ENCODE measurements around the gene USP43. TPM values are rescaled to one million over a fixed set of nuclear protein-coding genes. Genes with fewer than 3 reads are reported as not detected.
"Not testable (repeated sequence)": the region's sequence is repeated elsewhere in the genome, so short reads cannot be mapped to it uniquely, and the experiment has no call there.

Gene USP43
- total RNA-seq, 5 donors from 2014 or later (not counting 1 experiment from before 2014, with no cell fraction given), result 0.16 to 0.35 (median 0.23) TPM

- no peaks in the 10 kb centered on the region for H3K9me3 Mint-ChIP-seq
- no peaks in the 10 kb centered on the region for H3K4me1 Mint-ChIP-seq
- ATAC-seq (replicated peaks in 1 of 4) (no peak), DNase-seq (no peak)
- Histone ChIP-seq H3K9me3 (no peaks in the 10 kb centered on the region), H3K27me3 (replicated peaks in 1 of 2; ENCODE audit: control insufficient read depth in 2 of 2, extremely low read depth in 1 of 2, insufficient read depth in 2 of 2, low read length in 1 of 2) (peaks cover 4 to 18% of the 10 kb centered on the region in 2 experiments), H3K4me1 (ENCODE audit: control insufficient read depth in 1 of 2, extremely low read depth in 1 of 2, insufficient read depth in 2 of 2, low read length in 2 of 2) (no peaks in the 10 kb centered on the region), H3K36me3 (ENCODE audit: control insufficient read depth in 2 of 2, extremely low read depth in 1 of 2, insufficient read depth in 1 of 2, low read length in 1 of 2) (no peaks in the 10 kb centered on the region), H3K27ac (ENCODE audit: low read length) (no peak overlapping the region), H3K4me3 (ENCODE audit: control insufficient read depth in 1 of 2, extremely low read depth in 1 of 2, low read length in 1 of 2) (no peak overlapping the region)
- ChIA-PET CTCF (no interaction called here), POLR2A (no interaction called here)
- 93% methylated on average over 3 of the region's 12 CpGs for WGBS (ENCODE audit: insufficient coverage)
- peaks cover 12 to 27% of the 10 kb centered on the region in 2 donors for H3K27me3 Mint-ChIP-seq
- H3K36me3 Mint-ChIP-seq, result no peaks in the 10 kb centered on the region
- H3K4me3 Mint-ChIP-seq, result no peak overlapping the region
- H3K27ac Mint-ChIP-seq, result no peak overlapping the region
Observed at GRCh38 chr17:9636501-9636900, 8.8 kb upstream of the USP43 start.

- H3K9me3 ChIP-seq; H3K4me3 ChIP-seq (ENCODE audit: control insufficient read depth in 1 of 2, extremely low read depth in 1 of 2, low read length in 1 of 2); DNase-seq; H3K9me3 Mint-ChIP-seq; H3K4me1 ChIP-seq (ENCODE audit: control insufficient read depth in 1 of 2, extremely low read depth in 1 of 2, insufficient read depth in 2 of 2, low read length in 2 of 2); ATAC-seq (replicated peaks in 1 of 4); H3K27ac Mint-ChIP-seq; H3K36me3 ChIP-seq (ENCODE audit: control insufficient read depth in 2 of 2, extremely low read depth in 1 of 2, insufficient read depth in 1 of 2, low read length in 1 of 2); H3K27ac ChIP-seq (ENCODE audit: low read length); H3K4me3 Mint-ChIP-seq; H3K36me3 Mint-ChIP-seq; H3K4me1 Mint-ChIP-seq; POLR2A ChIA-PET; CTCF ChIA-PET: not testable (repeated sequence)
- WGBS (ENCODE audit: insufficient coverage), result 100% methylated on average over 1 of the region's 5 CpGs
- peaks cover 31 to 32% of the 10 kb centered on the region in 2 donors for H3K27me3 Mint-ChIP-seq
- H3K27me3 ChIP-seq (replicated peaks in 1 of 2; ENCODE audit: control insufficient read depth in 2 of 2, extremely low read depth in 1 of 2, insufficient read depth in 2 of 2, low read length in 1 of 2), result peaks cover under 1 to 19% of the 10 kb centered on the region in 2 experiments
Observed at GRCh38 chr17:9640388-9640787, 4.9 kb upstream of the USP43 start.

DNA sequence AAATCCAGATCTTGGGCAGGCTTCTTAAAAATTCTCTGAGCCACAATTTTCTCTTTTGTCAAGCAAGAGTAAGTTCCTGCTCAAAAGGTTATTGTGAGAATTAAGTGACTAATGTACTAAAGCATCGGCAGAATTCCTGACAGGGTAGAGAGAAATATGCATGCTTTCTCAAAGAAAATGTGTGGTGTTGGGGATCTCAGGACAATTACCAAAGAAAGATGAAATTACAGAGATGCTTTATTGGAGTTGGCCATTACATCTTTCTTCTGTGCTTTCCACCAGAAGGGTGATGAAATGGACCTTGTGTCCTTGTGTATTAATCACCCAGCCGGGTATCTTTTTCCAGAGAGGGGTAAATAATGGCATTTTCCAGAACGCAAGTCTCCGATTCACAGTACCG, 1.7 kb upstream of the USP43 start:
- H3K36me3 ChIP-seq (ENCODE audit: control insufficient read depth in 2 of 2, extremely low read depth in 1 of 2, insufficient read depth in 1 of 2, low read length in 1 of 2), result no peaks in the 10 kb centered on the region
- peak overlapping the region in 2 of 3 donors; percentile 39 to 70 for H3K4me3 Mint-ChIP-seq

GRCh38 chr17:9645851-9646545, 681 bp downstream of the USP43 start:
- Mint-ChIP-seq H3K27me3 (peaks cover 48 to 56% of the 10 kb centered on the region in 2 donors), H3K4me1 (peaks cover 8 to 15% (median 14%) of the 10 kb centered on the region in 3 donors)

More for the DNA sequence above, 1.7 kb upstream of the USP43 start:
- Histone ChIP-seq H3K4me3 (ENCODE audit: control insufficient read depth in 1 of 2, extremely low read depth in 1 of 2, low read length in 1 of 2) (no peak overlapping the region), H3K4me1 (ENCODE audit: control insufficient read depth in 1 of 2, extremely low read depth in 1 of 2, insufficient read depth in 2 of 2, low read length in 2 of 2) (peaks cover 5 to 16% of the 10 kb centered on the region in 2 experiments), H3K27me3 (replicated peaks in 1 of 2; ENCODE audit: control insufficient read depth in 2 of 2, extremely low read depth in 1 of 2, insufficient read depth in 2 of 2, low read length in 1 of 2) (peaks cover 0 to 36% of the 10 kb centered on the region in 2 experiments), H3K27ac (ENCODE audit: low read length) (no peak overlapping the region), H3K9me3 (no peaks in the 10 kb centered on the region)
- peaks cover 47 to 50% of the 10 kb centered on the region in 2 donors for H3K27me3 Mint-ChIP-seq
- no peak for ATAC-seq (replicated peaks in 1 of 4)
- no peaks in the 10 kb centered on the region for H3K9me3 Mint-ChIP-seq
- ChIA-PET POLR2A (no interaction called here), CTCF (no interaction called here)
- peaks cover 8 to 15% (median 14%) of the 10 kb centered on the region in 3 donors for H3K4me1 Mint-ChIP-seq
- H3K36me3 Mint-ChIP-seq, result no peaks in the 10 kb centered on the region
- no peak for DNase-seq
- WGBS (ENCODE audit: insufficient coverage), result 98% methylated on average over 5 of the region's 5 CpGs
- no peak overlapping the region for H3K27ac Mint-ChIP-seq

DNA sequence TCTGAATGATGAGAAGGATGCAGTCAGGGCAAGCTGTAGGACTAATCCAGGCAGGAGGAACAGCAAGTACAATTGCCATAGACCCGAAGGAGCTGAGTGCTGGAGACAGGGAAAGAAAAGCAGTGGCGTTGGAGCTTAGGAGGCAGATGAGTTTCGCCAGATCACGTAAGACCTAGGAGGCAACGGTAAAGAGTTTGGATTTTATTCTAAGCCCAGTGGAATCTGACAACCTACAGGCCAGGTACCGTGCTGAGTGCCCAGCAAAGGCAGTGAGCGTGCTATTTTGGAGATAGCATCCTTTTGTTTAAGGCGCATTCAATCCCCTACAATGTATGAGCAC, 1.2 kb downstream of the USP43 start:
- H3K4me3 ChIP-seq (ENCODE audit: control insufficient read depth in 1 of 2, extremely low read depth in 1 of 2, low read length in 1 of 2), result no peak overlapping the region
- ATAC-seq (replicated peaks in 1 of 4) (no peak), DNase-seq (no peak)
- peaks cover 5 to 16% of the 10 kb centered on the region in 2 experiments for H3K4me1 ChIP-seq (ENCODE audit: control insufficient read depth in 1 of 2, extremely low read depth in 1 of 2, insufficient read depth in 2 of 2, low read length in 2 of 2)
- peaks cover 8 to 15% (median 14%) of the 10 kb centered on the region in 3 donors for H3K4me1 Mint-ChIP-seq
- peak overlapping the region; percentile 44 to 77 (median 63) for H3K4me3 Mint-ChIP-seq
- H3K9me3 ChIP-seq, result no peaks in the 10 kb centered on the region
- POLR2A ChIA-PET, result no interaction called here
- CTCF ChIA-PET, result no interaction called here
- H3K9me3 Mint-ChIP-seq, result no peaks in the 10 kb centered on the region
- no peaks in the 10 kb centered on the region for H3K36me3 Mint-ChIP-seq
- peaks cover 51 to 60% of the 10 kb centered on the region in 2 donors for H3K27me3 Mint-ChIP-seq
- H3K27ac Mint-ChIP-seq, result no peak overlapping the region
- H3K27ac ChIP-seq (ENCODE audit: low read length), result no peak overlapping the region
- 72% methylated on average over 6 of the region's 8 CpGs for WGBS (ENCODE audit: insufficient coverage)
- H3K36me3 ChIP-seq (ENCODE audit: control insufficient read depth in 2 of 2, extremely low read depth in 1 of 2, insufficient read depth in 1 of 2, low read length in 1 of 2), result no peaks in the 10 kb centered on the region
- peaks cover 0 to 37% of the 10 kb centered on the region in 2 experiments for H3K27me3 ChIP-seq (replicated peaks in 1 of 2; ENCODE audit: control insufficient read depth in 2 of 2, extremely low read depth in 1 of 2, insufficient read depth in 2 of 2, low read length in 1 of 2)

More at GRCh38 chr17:9645851-9646545, 681 bp downstream of the USP43 start:
- ATAC-seq (replicated peaks in 1 of 4), result peak in 2 of 4 experiments; percentile 54 to 67
- Histone ChIP-seq H3K9me3 (no peaks in the 10 kb centered on the region), H3K4me1 (ENCODE audit: control insufficient read depth in 1 of 2, extremely low read depth in 1 of 2, insufficient read depth in 2 of 2, low read length in 2 of 2) (peaks cover 5 to 16% of the 10 kb centered on the region in 2 experiments), H3K27me3 (replicated peaks in 1 of 2; ENCODE audit: control insufficient read depth in 2 of 2, extremely low read depth in 1 of 2, insufficient read depth in 2 of 2, low read length in 1 of 2) (peaks cover 0 to 37% of the 10 kb centered on the region in 2 experiments), H3K27ac (ENCODE audit: low read length) (no peak overlapping the region), H3K4me3 (ENCODE audit: control insufficient read depth in 1 of 2, extremely low read depth in 1 of 2, low read length in 1 of 2) (peak overlapping the region in 1 of 2 donors; percentile 69), H3K36me3 (ENCODE audit: control insufficient read depth in 2 of 2, extremely low read depth in 1 of 2, insufficient read depth in 1 of 2, low read length in 1 of 2) (no peaks in the 10 kb centered on the region)
- peak overlapping the region in 1 of 2 donors; percentile 47 for H3K27ac Mint-ChIP-seq
- no peaks in the 10 kb centered on the region for H3K36me3 Mint-ChIP-seq
- ChIA-PET POLR2A (no interaction called here), CTCF (no interaction called here)
- peak in 6 of 35 experiments; percentile 0 to 20 (median 6) for DNase-seq
- WGBS (ENCODE audit: insufficient coverage), result 3% methylated on average over 50 of the region's 51 CpGs
- peak overlapping the region; percentile 44 to 77 (median 63) for H3K4me3 Mint-ChIP-seq
- no peaks in the 10 kb centered on the region for H3K9me3 Mint-ChIP-seq

- Histone ChIP-seq H3K36me3 (ENCODE audit: control insufficient read depth in 2 of 2, extremely low read depth in 1 of 2, insufficient read depth in 1 of 2, low read length in 1 of 2) (no peaks in the 10 kb centered on the region), H3K4me3 (ENCODE audit: control insufficient read depth in 1 of 2, extremely low read depth in 1 of 2, low read length in 1 of 2) (no peak overlapping the region), H3K4me1 (ENCODE audit: control insufficient read depth in 1 of 2, extremely low read depth in 1 of 2, insufficient read depth in 2 of 2, low read length in 2 of 2) (peaks cover 5 to 16% of the 10 kb centered on the region in 2 experiments), H3K27ac (ENCODE audit: low read length) (no peak overlapping the region), H3K9me3 (no peaks in the 10 kb centered on the region), H3K27me3 (replicated peaks in 1 of 2; ENCODE audit: control insufficient read depth in 2 of 2, extremely low read depth in 1 of 2, insufficient read depth in 2 of 2, low read length in 1 of 2) (peaks cover 0 to 37% of the 10 kb centered on the region in 2 experiments)
- CTCF ChIA-PET, result no interaction called here
- DNase-seq, result no peak
- Mint-ChIP-seq H3K9me3 (no peaks in the 10 kb centered on the region), H3K4me3 (no peak overlapping the region), H3K27me3 (peaks cover 52 to 59% of the 10 kb centered on the region in 2 donors), H3K4me1 (peaks cover 8 to 15% (median 14%) of the 10 kb centered on the region in 3 donors), H3K36me3 (no peaks in the 10 kb centered on the region), H3K27ac (no peak overlapping the region)
- no peak for ATAC-seq (replicated peaks in 1 of 4)
- WGBS (ENCODE audit: insufficient coverage), result 60% methylated on average over 1 of the region's 4 CpGs
- POLR2A ChIA-PET, result no interaction called here
Observed at GRCh38 chr17:9647014-9647413, 1.7 kb downstream of the USP43 start.

Measured in T-cell (primary cell).